HL-60 (cell line): Measurements from ENCODE around the gene ETV6.
A peak's percentile ranks its signal among the peaks of the same experiment; 100 is the strongest.

ENCODE experiments used
- DNase-seq, 2 experiments: peaks; one replicate each; pipeline ENCODE4 v3.0.0-alpha.2; 2010 to 2020; ENCODE audit warnings: low read depth in 1 of 2, low spot score in 1 of 2
- H3K27ac ChIP-seq: fragments of 250-450 bp; sonication (Bioruptor Pico); replicated peaks from 2 replicates; pipeline ENCODE4 v1.5.1; 2020; ENCODE audit warnings: mild to moderate bottlenecking, moderate library complexity
- H3K27me3 ChIP-seq: fragments of 250-450 bp; sonication (Bioruptor Pico); 2 replicates; pipeline ENCODE4 v1.5.1; 2021; ENCODE audit warnings: mild to moderate bottlenecking, moderate library complexity; ENCODE audit not compliant: insufficient read depth, poor library complexity, severe bottlenecking
- H3K4me3 ChIP-seq: replicated peaks from 2 replicates; pipeline ENCODE4 v1.5.1; 2011; ENCODE audit warnings: mild to moderate bottlenecking, control low read depth, low read length; ENCODE audit not compliant: insufficient read depth
- CTCF ChIP-seq: IDR thresholded peaks from one replicate; pipeline ENCODE4 v1.5.1; 2011; ENCODE audit warnings: low read length, control low read depth, inconsistent platforms; ENCODE audit not compliant: insufficient read depth
- GABPA ChIP-seq: IDR thresholded peaks from 2 replicates; pipeline ENCODE4 v1.6.1; 2012; ENCODE audit warnings: low read depth
- POLR2AphosphoS5 ChIP-seq: IDR thresholded peaks from 2 replicates; pipeline ENCODE4 v1.6.1; 2012; ENCODE audit warnings: low read depth
- REST ChIP-seq: IDR thresholded peaks from 2 replicates; pipeline ENCODE4 v1.6.1; 2012; ENCODE audit warnings: low read depth; ENCODE audit not compliant: insufficient replicate concordance
- SPI1 ChIP-seq: IDR thresholded peaks from 2 replicates; pipeline ENCODE4 v1.6.1; 2012; ENCODE audit warnings: low read depth, mild to moderate bottlenecking, borderline replicate concordance

ETV6 gene

GRCh38 chr12:11768233-11768965 lies 118.9 kb downstream of the ETV6 start:
- no peak for DNase-seq
- no peaks in the 10 kb centered on the region for H3K27me3 ChIP-seq
- H3K27ac ChIP-seq: peak overlapping the region; percentile 96
- H3K4me3 ChIP-seq: no peak overlapping the region
- TF ChIP-seq SPI1 (no peak), REST (no peak), GABPA (no peak), POLR2AphosphoS5 (no peak), CTCF (no peak)

- Histone ChIP-seq H3K27me3 (no peaks in the 10 kb centered on the region), H3K4me3 (no peak overlapping the region), H3K27ac (peak overlapping the region; percentile 96)
- DNase-seq: peak in 1 of 2 experiments; percentile 84
- TF ChIP-seq REST (no peak), SPI1 (peak; percentile 58; the same call in 1 of the 2 replicates)
Measured at GRCh38 chr12:11769723-11770514, 120.4 kb downstream of the ETV6 start.

- H3K27ac ChIP-seq: peak overlapping the region; percentile 96
- TF ChIP-seq GABPA (no peak), SPI1 (no peak), CTCF (no peak), REST (no peak), POLR2AphosphoS5 (no peak)
- H3K4me3 ChIP-seq: no peak overlapping the region
- no peak for DNase-seq
- no peaks in the 10 kb centered on the region for H3K27me3 ChIP-seq
Measured at GRCh38 chr12:11771356-11771755, 121.9 kb downstream of the ETV6 start.
